HepG2 (cell line): ENCODE results near the gene PTPRN. TPM values are rescaled to one million over a fixed set of nuclear protein-coding genes. Genes with fewer than 3 reads are reported as not detected.

Experiments
- ATAC-seq: fragments of 200-7000 bp; cut with Tn5 transposase; 3 replicates; pipeline ENCODE4 v1.9.1; 2020; ENCODE audit warnings: mild to moderate bottlenecking, moderate library complexity
- BruUV-seq: library from RNA; stranded (reverse); fragments of 400-500 nt; replicated peaks from 2 replicates; lab custom pipeline; 2021; lab: Mats Ljungman, UMichigan
- CTCF ChIA-PET: fragments of 300-600 bp; formaldehyde crosslinking; extraction: SDS; loops from one replicate; lab custom pipeline; 2021; ENCODE audit warnings: low total read pairs, inconsistent platforms, low intra/inter-chr PET ratio; lab: Yijun Ruan, JAX
- POLR2A ChIA-PET: fragments of 350-600 bp; sonication (Branson Sonifier 250); formaldehyde crosslinking; loops from one replicate; lab custom pipeline; 2020; ENCODE audit warnings: antibody characterized with exemption, inconsistent platforms; lab: Yijun Ruan, JAX
- DNase-seq: peaks from one replicate; pipeline ENCODE4 v3.0.0-alpha.2; 2015; ENCODE audit warnings: low spot score
- FAIRE-seq: peaks from 3 replicates; lab custom pipeline; 2011; peaks lifted over from hg19 to GRCh38; lab: Jason Lieb, UNC
- H2AFZ ChIP-seq: one replicate; pipeline ENCODE4 v1.6.1; 2011; ENCODE audit warnings: low read length, inconsistent platforms
- H3K27ac ChIP-seq: fragments of 300-600 bp; 3 replicates; pipeline ENCODE4 v1.8.0; 2011; ENCODE audit warnings: mixed run types, mild to moderate bottlenecking, mixed read lengths, low read length, inconsistent platforms; ENCODE audit not compliant: insufficient read depth; ENCODE audit errors: extremely low read length
- H3K27me3 ChIP-seq, 2 experiments: fragments of 200-600 bp in 1 of 2; 2 replicates in 1 of 2; 3 replicates in 1 of 2; pipeline versions ENCODE4 v1.6.0 to v1.8.0; 2011; ENCODE audit warnings: low read length in 2 of 2, mild to moderate bottlenecking in 2 of 2, moderate library complexity in 2 of 2, inconsistent platforms in 1 of 2; ENCODE audit not compliant: insufficient read depth in 2 of 2, control insufficient read depth in 1 of 2
- H3K36me3 ChIP-seq, 2 experiments: fragments of 200-600 bp in 1 of 2; replicated peaks in 1 of 2; 2 replicates in 1 of 2; 3 replicates in 1 of 2; pipeline versions ENCODE4 v1.5.1 to v1.8.0; 2011; ENCODE audit warnings: low read length in 2 of 2, inconsistent platforms in 1 of 2; ENCODE audit not compliant: insufficient read depth in 2 of 2, control insufficient read depth in 1 of 2
- H3K4me1 ChIP-seq: 2 replicates; pipeline ENCODE4 v1.5.1; 2012; ENCODE audit warnings: low read length, inconsistent platforms; ENCODE audit not compliant: insufficient read depth
- H3K4me2 ChIP-seq: 2 replicates; pipeline ENCODE4 v1.6.0; 2011; ENCODE audit warnings: low read depth, low read length, inconsistent platforms
- H3K4me3 ChIP-seq, 3 experiments: fragments of 200-600 bp in 1 of 3; sonication (generic), shearing (Covaris generic) in 1 of 3; replicated peaks in 1 of 3; 2 replicates each; pipeline ENCODE4 v1.5.1; 2011 to 2016; ENCODE audit warnings: low read length in 3 of 3, inconsistent platforms in 2 of 3, low read depth in 2 of 3, mild to moderate bottlenecking in 2 of 3, control low read depth in 1 of 3, mixed read lengths in 1 of 3; ENCODE audit not compliant: insufficient read depth in 1 of 3
- H3K79me2 ChIP-seq: one replicate; pipeline ENCODE4 v1.6.1; 2011; ENCODE audit warnings: low read length, inconsistent platforms; ENCODE audit not compliant: insufficient read depth
- H3K9ac ChIP-seq: 2 replicates; pipeline ENCODE4 v1.6.0; 2011; ENCODE audit warnings: mild to moderate bottlenecking, low read depth, low read length, inconsistent platforms; ENCODE audit not compliant: insufficient read depth
- H3K9me3 ChIP-seq: 2 replicates; pipeline ENCODE4 v1.5.1; 2012; ENCODE audit warnings: mild to moderate bottlenecking, low read length
- H4K20me1 ChIP-seq: 2 replicates; pipeline ENCODE4 v1.6.0; 2011; ENCODE audit warnings: inconsistent platforms, mild to moderate bottlenecking, low read length, moderate library complexity; ENCODE audit not compliant: insufficient read depth
- IKZF4 ChIP-seq: sonication (generic); formaldehyde crosslinking; IDR thresholded peaks from 2 replicates; pipeline ENCODE4 v1.5.1; 2020; ENCODE audit warnings: borderline replicate concordance, mild to moderate bottlenecking, low read depth, missing genetic modification reagents; ENCODE audit errors: not compliant biosample characterization
- JARID2 ChIP-seq: sonication (generic); formaldehyde crosslinking; IDR thresholded peaks from 2 replicates; pipeline ENCODE4 v1.8.1; 2023; ENCODE audit warnings: missing genetic modification reagents, inconsistent platforms; ENCODE audit not compliant: insufficient replicate concordance
- MTF1 ChIP-seq: sonication (generic); formaldehyde crosslinking; IDR thresholded peaks from 2 replicates; pipeline ENCODE4 v1.5.0; 2020; ENCODE audit warnings: missing genetic modification reagents
- TCF12 ChIP-seq, 2 experiments: fragments of 450-650 bp in 1 of 2; sonication (generic) in 1 of 2; formaldehyde crosslinking in 1 of 2; IDR thresholded peaks; 2 replicates each; pipeline versions ENCODE4 v1.6.1 to v1.8.0; 2017 to 2022; ENCODE audit warnings: antibody characterized with exemption in 1 of 2, mild to moderate bottlenecking in 1 of 2, missing genetic modification reagents in 1 of 2, moderate library complexity in 1 of 2
- ZNF558 ChIP-seq: sonication (generic); formaldehyde crosslinking; IDR thresholded peaks from 2 replicates; pipeline ENCODE4 v1.9.0; 2022; ENCODE audit warnings: mild to moderate bottlenecking, missing genetic modification reagents, borderline replicate concordance
- WGBS: methylation state at CpG from one replicate; pipeline ENCODE4 v1.1.6; 2017; ENCODE audit warnings: low lambda C conversion rate; 5-methylcytosine and 5-hydroxymethylcytosine counted together
- in situ Hi-C: cut with HindIII; loops from 2 replicates; pipeline ENCODE4 v1.10.0; 2017; ENCODE audit warnings: low pct_unique_long_range_greater_than_20kb; ENCODE audit not compliant: extremely low pct_ligation_motif_present
- intact Hi-C: fragments of 100-400 bp; cut with micrococcal nuclease; formaldehyde crosslinking; loops from one replicate; pipeline ENCODE4 v1.10.0; 2022; ENCODE audit not compliant: unreplicated experiment
- polyA plus RNA-seq, 8 experiments: library from polyadenylated mRNA; depleted of rRNA in 3 of 8; stranded (reverse) in 7 of 8; unstranded in 1 of 8; fragments of >200 nt; fragmentation: Illumina TruSeq in 4 of 8; extraction: Trizol in 4 of 8; gene quantifications; 2 replicates each; pipeline versions ENCODE4 v1.2.1 to v1.2.3, GENCODE V29; 2011 to 2016; ENCODE audit warnings: low read depth in 4 of 8, missing spikeins in 1 of 8, mixed read lengths in 1 of 8; ENCODE audit not compliant: insufficient read depth in 1 of 8
- total RNA-seq, 5 experiments: library from RNA; depleted of rRNA; stranded (reverse); fragments of >200 nt; fragmentation: Illumina TruSeq; extraction: Trizol; gene quantifications; 2 replicates each; pipeline ENCODE4 v1.2.3, GENCODE V29; 2016; ENCODE audit warnings: low read depth in 1 of 5
- TF ChIP-seq, protein P1 (sequence below): sonication (generic); formaldehyde crosslinking; IDR thresholded peaks from 2 replicates; pipeline ENCODE4 v1.5.0; 2020; ENCODE audit warnings: missing genetic modification reagents, mild to moderate bottlenecking, borderline replicate concordance

PTPRN gene
- total and polyA plus RNA-seq, 2 of the 13 experiments (the other 11 are each of a cell fraction or from before 2014, with no cell fraction given): 0.26 TPM; not detected in 1

DNA sequence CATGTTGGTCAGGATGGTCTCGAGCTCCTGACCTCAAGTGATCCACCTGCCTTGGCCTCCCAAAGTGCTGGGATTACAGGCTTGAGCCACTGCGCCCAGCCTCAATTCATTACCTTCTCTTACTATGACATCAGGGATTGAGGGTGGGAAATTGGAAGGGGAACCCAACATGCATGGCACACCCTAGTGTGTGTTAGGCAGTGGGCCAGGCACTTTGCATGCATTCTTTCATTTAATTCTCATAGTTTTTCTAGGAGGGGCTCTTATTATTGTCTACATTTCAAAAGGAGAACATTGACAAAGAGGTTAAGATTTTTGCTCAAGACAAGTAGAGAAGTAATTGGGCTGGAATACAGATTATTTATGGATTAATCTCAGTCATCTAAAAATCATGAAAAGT, 40.9 kb downstream of the PTPRN start (continued):
- TF ChIP-seq, protein P1, sequence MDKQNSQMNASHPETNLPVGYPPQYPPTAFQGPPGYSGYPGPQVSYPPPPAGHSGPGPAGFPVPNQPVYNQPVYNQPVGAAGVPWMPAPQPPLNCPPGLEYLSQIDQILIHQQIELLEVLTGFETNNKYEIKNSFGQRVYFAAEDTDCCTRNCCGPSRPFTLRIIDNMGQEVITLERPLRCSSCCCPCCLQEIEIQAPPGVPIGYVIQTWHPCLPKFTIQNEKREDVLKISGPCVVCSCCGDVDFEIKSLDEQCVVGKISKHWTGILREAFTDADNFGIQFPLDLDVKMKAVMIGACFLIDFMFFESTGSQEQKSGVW (CRISPR knock-in tag): no peak
- no peak for TF ChIP-seq JARID2
- TF ChIP-seq MTF1: no peak
- TF ChIP-seq ZNF558 (CRISPR knock-in tag): no peak

DNA sequence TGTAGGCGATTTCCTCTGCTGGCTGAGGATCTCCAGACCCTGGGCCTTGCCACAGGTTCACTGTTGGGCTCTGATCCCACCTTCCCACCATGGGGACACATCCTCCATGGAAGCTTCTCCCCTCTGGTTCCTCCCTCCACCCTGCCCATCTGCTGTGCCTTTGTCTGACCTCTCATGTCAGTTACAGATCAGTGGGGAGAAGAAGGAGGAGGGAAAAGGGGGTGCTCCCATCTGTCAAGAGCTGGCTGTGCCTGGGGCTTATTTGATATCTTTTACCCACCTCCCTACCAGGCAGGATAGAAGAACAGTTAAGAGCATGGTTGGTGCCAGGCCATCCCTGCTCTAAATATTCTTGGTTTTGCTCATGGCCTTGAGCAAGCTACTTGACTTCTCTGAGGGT, 42.3 kb downstream of the PTPRN start:
- Histone ChIP-seq H3K27me3 (peaks cover 2 to 19% of the 10 kb centered on the region in 2 experiments; a peak in 2 of 5 replicates), H3K27ac (no peak overlapping the region), H3K79me2 (no peaks in the 10 kb centered on the region), H3K36me3 (no peaks in the 10 kb centered on the region), H4K20me1 (no peaks in the 10 kb centered on the region), H3K4me1 (peaks cover 26% of the 10 kb centered on the region), H3K9me3 (no peaks in the 10 kb centered on the region), H3K9ac (no peak overlapping the region), H3K4me2 (no peak overlapping the region), H2AFZ (no peak overlapping the region), H3K4me3 (no peak overlapping the region)
- CTCF ChIA-PET: no interaction called here
- POLR2A ChIA-PET: no interaction called here
- no TSS peak for BruUV-seq
- ATAC-seq (no peak), DNase-seq (no peak), FAIRE-seq (no peak)
- TF ChIP-seq TCF12 (IDR thresholded peaks at IDR 0.05) (no peak), TCF12 (CRISPR knock-in tag; IDR thresholded peaks at IDR 0.05) (no peak), IKZF4 (CRISPR knock-in tag) (no peak)
- in situ Hi-C loops (no loop called here), intact Hi-C loops (no loop called here)
- whole genome bisulfite sequencing: 30% methylated on average over 1 of the region's 1 CpG
